Activated T-cell treated with anti-CD3 and anti-CD28 coated beads, Interleukin-2, amount 50 U/mL, for 72 hours (primary cell): ENCODE results near the gene ITCH. TPM values are rescaled to one million over a fixed set of nuclear protein-coding genes. Genes with fewer than 3 reads are reported as not detected.
"Not testable (repeated sequence)": the region's sequence is repeated elsewhere in the genome, so short reads cannot be mapped to it uniquely, and the experiment has no call there.

Experiments used
- ATAC-seq, 2 donors: fragments of 150-1000 bp; cut with Tn5 transposase; replicated peaks in 1 of 2; 2 replicates each; pipeline ENCODE4 v1.10.0; 2021; ENCODE audit warnings: moderate library complexity in 2 of 2, mild to moderate bottlenecking in 1 of 2
- DNase-seq, 2 donors: peaks; one replicate each; pipeline ENCODE4 v3.0.0; 2021 to 2022; ENCODE audit warnings: mixed read lengths in 1 of 2
- H3K27ac Mint-ChIP-seq: one replicate; pipeline ENCODE4 v1.8.0; 2022; ENCODE audit warnings: mild to moderate bottlenecking, moderate library complexity, mixed read lengths
- H3K27me3 Mint-ChIP-seq: one replicate; pipeline ENCODE4 v1.8.0; 2022; ENCODE audit warnings: low read depth, mixed read lengths
- H3K36me3 Mint-ChIP-seq, 2 donors: one replicate each; pipeline ENCODE4 v1.8.0; 2022; ENCODE audit warnings: mixed read lengths in 2 of 2, mild to moderate bottlenecking in 1 of 2; ENCODE audit not compliant: insufficient read depth in 2 of 2
- H3K4me1 Mint-ChIP-seq: one replicate; pipeline ENCODE4 v1.8.0; 2022; ENCODE audit warnings: low read depth, mixed read lengths
- H3K4me3 Mint-ChIP-seq, 2 donors: one replicate each; pipeline ENCODE4 v1.8.0; 2022; ENCODE audit warnings: mild to moderate bottlenecking in 2 of 2, mixed read lengths in 2 of 2, moderate library complexity in 2 of 2
- H3K9me3 Mint-ChIP-seq, 2 donors: one replicate each; pipeline ENCODE4 v1.8.0; 2022; ENCODE audit warnings: mixed read lengths in 2 of 2
- total RNA-seq, 2 donors: library from RNA; stranded (reverse); gene quantifications; one replicate each; pipeline ENCODE4 v1.2.3, GENCODE V29; 2022

ITCH gene
- total RNA-seq, result 10 to 100 TPM; 66.5 to 72.1 TPM

GRCh38 chr20:34363062-34363464, at the start of gene ITCH:
TSS of gene ITCH (plus strand) at chr20:34363273. CDS start at chr20:34393812, 30,539 bp downstream.
- no peaks in the 10 kb centered on the region for H3K27me3 Mint-ChIP-seq
- no peaks in the 10 kb centered on the region for H3K9me3 Mint-ChIP-seq
- peak within 1 kb of the TSS; percentile 89 to 93 for H3K4me3 Mint-ChIP-seq
- peak within 1 kb of the TSS; percentile 97 for H3K27ac Mint-ChIP-seq
- H3K36me3 Mint-ChIP-seq, result peaks cover 6 to 10% of the 10 kb centered on the region in 2 donors
- peak; percentile 92 to 95 for DNase-seq
- peak; percentile 99 for ATAC-seq
- H3K4me1 Mint-ChIP-seq, result peaks cover 32% of the 10 kb centered on the region

GRCh38 chr20:34315236-34315635, 47.8 kb upstream of the ITCH start:
- H3K27me3 Mint-ChIP-seq, result peaks cover 30% of the 10 kb centered on the region
- no peak overlapping the region for H3K27ac Mint-ChIP-seq
- DNase-seq (no peak), ATAC-seq (no peak)
- H3K4me1 Mint-ChIP-seq, result peaks cover 28% of the 10 kb centered on the region
- no peaks in the 10 kb centered on the region for H3K36me3 Mint-ChIP-seq
- H3K9me3 Mint-ChIP-seq, result no peaks in the 10 kb centered on the region
- no peak overlapping the region for H3K4me3 Mint-ChIP-seq

GRCh38 chr20:34316196-34316814, 46.8 kb upstream of the ITCH start:
- no peak for ATAC-seq
- peaks cover 28% of the 10 kb centered on the region for H3K4me1 Mint-ChIP-seq
- H3K36me3 Mint-ChIP-seq, result no peaks in the 10 kb centered on the region
- DNase-seq, result no peak
- H3K4me3 Mint-ChIP-seq, result no peak overlapping the region
- H3K9me3 Mint-ChIP-seq, result no peaks in the 10 kb centered on the region
- peaks cover 33% of the 10 kb centered on the region for H3K27me3 Mint-ChIP-seq
- H3K27ac Mint-ChIP-seq, result no peak overlapping the region

GRCh38 chr20:34318609-34319443, 44.2 kb upstream of the ITCH start:
- Mint-ChIP-seq H3K27ac (no peak overlapping the region), H3K9me3 (no peaks in the 10 kb centered on the region), H3K4me3 (no peak overlapping the region), H3K4me1 (peaks cover 14% of the 10 kb centered on the region), H3K36me3 (no peaks in the 10 kb centered on the region), H3K27me3 (peaks cover 29% of the 10 kb centered on the region)
- ATAC-seq (no peak), DNase-seq (no peak)

- Mint-ChIP-seq H3K27me3 (peaks cover 23% of the 10 kb centered on the region), H3K4me1 (peaks cover 2% of the 10 kb centered on the region), H3K27ac (no peak overlapping the region), H3K36me3 (no peaks in the 10 kb centered on the region), H3K9me3 (no peaks in the 10 kb centered on the region), H3K4me3 (no peak overlapping the region)
- no peak for DNase-seq
- no peak for ATAC-seq
Observed at GRCh38 chr20:34320861-34321260, 42.2 kb upstream of the ITCH start.

GRCh38 chr20:34322267-34323105, 40.6 kb upstream of the ITCH start:
- H3K4me3 Mint-ChIP-seq, result no peak overlapping the region
- H3K27ac Mint-ChIP-seq, result no peak overlapping the region
- no peak for DNase-seq
- no peaks in the 10 kb centered on the region for H3K4me1 Mint-ChIP-seq
- peaks cover 21% of the 10 kb centered on the region for H3K27me3 Mint-ChIP-seq
- H3K9me3 Mint-ChIP-seq, result no peaks in the 10 kb centered on the region
- H3K36me3 Mint-ChIP-seq, result no peaks in the 10 kb centered on the region
- ATAC-seq, result no peak

GRCh38 chr20:34324541-34324940, 38.5 kb upstream of the ITCH start:
- ATAC-seq (no peak), DNase-seq (no peak)
- peaks cover 21% of the 10 kb centered on the region for H3K27me3 Mint-ChIP-seq
- H3K9me3 Mint-ChIP-seq, result no peaks in the 10 kb centered on the region
- H3K4me3 Mint-ChIP-seq, result no peak overlapping the region
- no peaks in the 10 kb centered on the region for H3K36me3 Mint-ChIP-seq
- no peaks in the 10 kb centered on the region for H3K4me1 Mint-ChIP-seq
- H3K27ac Mint-ChIP-seq, result peak overlapping the region; percentile 12

- not testable (repeated sequence) for H3K27me3 Mint-ChIP-seq, H3K4me1 Mint-ChIP-seq, H3K36me3 Mint-ChIP-seq, H3K9me3 Mint-ChIP-seq, H3K4me3 Mint-ChIP-seq, ATAC-seq, DNase-seq, H3K27ac Mint-ChIP-seq
Observed at GRCh38 chr20:34328207-34328606, 34.9 kb upstream of the ITCH start.

GRCh38 chr20:34328928-34329677, 34.0 kb upstream of the ITCH start:
- ATAC-seq, result no peak
- Mint-ChIP-seq H3K36me3 (no peaks in the 10 kb centered on the region), H3K27me3 (no peaks in the 10 kb centered on the region), H3K27ac (no peak overlapping the region), H3K4me1 (no peaks in the 10 kb centered on the region), H3K9me3 (no peaks in the 10 kb centered on the region), H3K4me3 (no peak overlapping the region)
- no peak for DNase-seq

- not testable (repeated sequence) for DNase-seq, H3K36me3 Mint-ChIP-seq, H3K4me1 Mint-ChIP-seq, H3K9me3 Mint-ChIP-seq, ATAC-seq, H3K4me3 Mint-ChIP-seq, H3K27ac Mint-ChIP-seq, H3K27me3 Mint-ChIP-seq
Observed at GRCh38 chr20:34330861-34331544, 32.1 kb upstream of the ITCH start.

- no peak for ATAC-seq
- H3K27me3 Mint-ChIP-seq, result no peaks in the 10 kb centered on the region
- no peaks in the 10 kb centered on the region for H3K9me3 Mint-ChIP-seq
- H3K4me1 Mint-ChIP-seq, result no peaks in the 10 kb centered on the region
- DNase-seq, result no peak
- no peak overlapping the region for H3K27ac Mint-ChIP-seq
- no peaks in the 10 kb centered on the region for H3K36me3 Mint-ChIP-seq
- no peak overlapping the region for H3K4me3 Mint-ChIP-seq
Observed at GRCh38 chr20:34331838-34332237, 31.2 kb upstream of the ITCH start.

- Mint-ChIP-seq H3K4me1 (no peaks in the 10 kb centered on the region), H3K27ac (no peak overlapping the region), H3K9me3 (no peaks in the 10 kb centered on the region), H3K27me3 (no peaks in the 10 kb centered on the region), H3K4me3 (no peak overlapping the region), H3K36me3 (no peaks in the 10 kb centered on the region)
- ATAC-seq (no peak), DNase-seq (no peak)
Observed at GRCh38 chr20:34332262-34332920, 30.7 kb upstream of the ITCH start.
